Stimulated activated CD4-positive, alpha-beta T cell treated with anti-CD3 and anti-CD28 coated beads, Interleukin-4, amount 100 ng/mL, for 1 hour (primary cell): Measurements from ENCODE around the gene HIVEP1.

ENCODE experiments used
- DNase-seq: peaks from one replicate; pipeline ENCODE4 v3.0.0-alpha.2; 2020

The HIVEP1 gene

GRCh38 chr6:12012038-12012557 lies at the start of gene HIVEP1:
TSS of gene HIVEP1 (plus strand) at chr6:12012312. CDS start at chr6:12015629, 3,317 bp downstream.
- DNase-seq, result no peak

DNA sequence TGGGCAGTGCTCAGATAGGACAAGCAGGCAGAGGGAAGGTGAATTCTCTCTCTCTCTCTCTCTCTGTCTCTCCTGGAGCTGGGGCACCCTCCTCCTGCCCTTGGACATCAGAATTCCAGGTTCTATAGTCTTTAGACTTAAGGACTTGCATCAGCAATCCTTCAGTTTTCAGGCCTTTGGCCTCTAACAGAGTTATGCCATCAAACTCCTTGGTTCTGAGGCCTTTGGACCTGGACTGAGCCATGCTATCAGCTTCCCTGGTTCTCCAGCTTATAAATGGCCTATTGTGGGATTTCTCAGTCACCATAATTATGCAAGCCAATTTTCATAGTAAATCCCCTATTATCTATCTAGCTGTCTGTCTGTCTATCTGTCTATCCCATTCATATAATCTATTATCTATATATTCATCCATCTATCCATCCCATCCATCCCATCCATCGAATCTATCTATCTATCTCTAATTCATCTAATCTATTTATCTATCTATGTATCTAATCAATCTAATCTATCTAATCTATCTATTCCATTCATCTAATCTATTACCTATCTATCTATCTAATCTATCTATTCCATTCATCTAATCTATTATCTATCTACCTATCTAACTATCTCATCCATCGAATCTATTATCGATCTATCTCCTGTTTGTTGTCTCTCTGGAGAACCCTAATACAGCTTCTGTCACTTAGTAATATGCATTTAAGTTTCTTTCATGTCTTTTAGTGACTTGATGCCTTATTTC lies 48.2 kb upstream of the HIVEP1 start:
- DNase-seq, result no peak

DNA sequence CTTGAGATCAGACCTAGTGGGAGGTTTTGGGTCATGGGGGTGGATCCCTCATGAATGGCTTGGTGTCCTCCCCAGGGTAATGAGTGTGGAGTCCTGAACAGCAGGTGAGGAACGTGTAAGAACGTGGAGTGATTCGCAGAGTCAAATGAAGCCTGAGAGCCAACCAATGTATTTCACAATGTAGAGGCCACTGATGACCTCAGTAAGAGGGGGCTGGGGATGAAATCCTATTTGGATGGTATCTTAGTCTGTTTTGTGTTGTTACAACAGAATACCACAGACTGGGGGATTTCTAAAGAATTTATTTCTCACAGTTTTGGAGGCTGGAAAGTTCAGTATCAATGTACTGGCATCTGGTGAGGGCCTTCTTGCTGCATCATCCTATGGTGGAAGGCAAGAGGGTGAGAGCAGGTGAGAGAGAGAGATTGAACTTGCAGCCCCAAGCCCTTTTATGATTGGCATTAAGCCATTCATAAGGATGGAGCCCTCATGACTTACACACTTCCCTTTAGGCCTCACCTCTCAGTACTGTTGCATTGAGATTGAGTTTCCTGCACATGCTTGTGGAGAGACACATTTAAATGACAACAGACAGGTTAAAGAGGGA lies 47.3 kb upstream of the HIVEP1 start:
- DNase-seq, result no peak

DNA sequence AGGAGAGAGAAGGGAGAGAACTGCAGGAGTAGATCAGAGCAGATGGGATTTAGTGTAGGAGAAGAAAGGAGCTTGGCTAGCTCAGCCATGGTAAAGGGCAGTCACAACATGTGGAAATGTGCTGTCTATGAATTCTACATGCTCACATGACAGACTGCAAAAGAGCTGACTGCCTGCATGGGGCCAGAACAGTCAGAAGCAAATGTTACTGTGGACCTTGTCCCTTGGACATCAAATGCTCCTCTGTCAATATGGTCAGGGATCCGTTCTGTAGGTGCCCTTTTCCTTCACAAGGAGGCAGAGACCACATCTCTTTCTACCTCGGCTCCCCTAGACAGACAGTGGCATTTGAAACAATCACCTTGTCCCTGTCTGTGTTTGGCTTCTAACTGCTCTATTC lies 46.6 kb upstream of the HIVEP1 start:
- DNase-seq, result no peak

DNA sequence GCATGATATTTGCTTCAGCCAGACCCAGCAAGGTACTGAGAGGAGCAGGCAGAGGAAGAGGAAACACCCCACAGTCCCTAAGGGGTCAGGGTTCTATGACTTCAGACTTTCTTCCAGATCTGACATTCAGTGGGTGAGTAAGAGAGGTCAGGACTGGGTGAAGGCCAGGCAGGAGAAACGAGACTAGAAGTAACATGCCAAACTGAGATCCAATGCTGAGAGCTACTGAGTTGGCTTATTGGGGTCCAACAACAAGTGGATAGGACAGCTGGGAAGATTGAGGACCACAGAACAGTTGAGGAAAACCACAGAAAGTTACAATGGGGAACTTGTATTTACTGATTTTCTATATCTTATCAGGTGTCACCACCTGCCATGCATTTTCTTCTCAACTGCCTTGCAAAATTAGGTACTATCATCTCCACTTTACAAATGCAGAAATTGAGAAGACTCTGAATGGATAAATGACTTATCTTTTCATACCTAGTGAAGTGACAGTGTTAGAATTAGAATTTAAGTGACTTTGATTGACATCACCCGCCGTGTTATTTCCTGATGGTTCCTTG lies 43.8 kb upstream of the HIVEP1 start:
- DNase-seq, result no peak

GRCh38 chr6:11969092-11969491 lies 43.0 kb upstream of the HIVEP1 start:
- DNase-seq, result no peak

DNA sequence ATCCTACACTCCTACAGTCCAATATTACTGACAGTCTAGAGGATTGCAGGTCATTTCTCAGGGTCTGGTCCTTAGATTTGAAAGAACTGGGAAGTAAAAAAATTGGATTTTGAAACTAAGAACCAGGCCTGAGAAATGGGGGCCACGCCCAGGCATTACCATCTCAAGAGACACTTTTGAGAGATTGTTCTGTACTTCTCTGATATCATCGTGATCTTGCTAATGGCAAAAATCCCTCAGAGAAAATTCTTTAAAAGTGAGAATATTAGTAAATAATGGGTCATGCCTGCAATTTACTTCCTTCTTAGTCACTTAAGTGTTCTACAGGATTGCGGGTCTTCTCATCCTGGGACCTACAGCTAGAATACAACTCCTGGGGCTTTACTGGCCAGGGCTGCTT lies 42.0 kb upstream of the HIVEP1 start:
- no peak for DNase-seq

DNA sequence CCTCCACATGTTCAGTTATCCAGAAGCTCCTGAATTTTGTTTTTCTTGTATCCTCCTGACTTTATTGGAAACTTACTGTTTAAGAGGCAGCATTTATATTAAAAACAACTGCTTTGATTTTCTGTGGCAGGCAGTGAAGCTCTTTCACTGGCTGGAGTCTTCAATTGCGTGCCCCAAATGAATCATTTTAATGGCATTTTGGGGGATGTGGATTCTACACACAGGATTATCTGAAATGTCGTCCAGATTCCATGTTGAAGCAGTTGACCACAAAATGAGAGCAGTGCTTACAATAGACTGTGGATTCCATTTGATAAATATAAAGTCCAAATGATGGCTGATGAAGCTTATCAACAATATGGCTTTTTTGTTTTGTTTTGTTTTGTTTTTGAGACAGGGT lies 41.0 kb upstream of the HIVEP1 start:
- DNase-seq, result no peak

DNA sequence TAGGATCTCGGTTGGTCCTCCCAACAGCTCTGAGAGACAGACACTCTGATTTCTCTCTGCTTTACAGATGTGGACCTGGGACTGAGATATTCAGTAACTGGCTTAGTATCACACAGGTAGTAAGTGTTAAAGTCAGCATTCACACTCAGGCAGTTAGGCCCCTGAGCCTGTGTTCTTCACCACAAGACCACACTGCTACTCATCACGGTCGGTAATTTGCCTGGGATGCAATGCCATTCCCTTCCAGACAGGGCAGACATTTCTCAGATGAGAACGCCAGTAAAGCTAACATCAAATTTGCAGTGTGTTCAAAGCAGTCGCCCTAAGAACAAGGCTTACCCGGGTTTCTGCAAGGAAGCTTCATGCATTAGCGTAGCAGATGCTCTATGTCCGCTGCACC lies 39.8 kb upstream of the HIVEP1 start:
- DNase-seq, result no peak

- DNase-seq, result no peak
These were observed 39.3 kb upstream of the HIVEP1 start for GRCh38 chr6:11972806-11973205.

DNA sequence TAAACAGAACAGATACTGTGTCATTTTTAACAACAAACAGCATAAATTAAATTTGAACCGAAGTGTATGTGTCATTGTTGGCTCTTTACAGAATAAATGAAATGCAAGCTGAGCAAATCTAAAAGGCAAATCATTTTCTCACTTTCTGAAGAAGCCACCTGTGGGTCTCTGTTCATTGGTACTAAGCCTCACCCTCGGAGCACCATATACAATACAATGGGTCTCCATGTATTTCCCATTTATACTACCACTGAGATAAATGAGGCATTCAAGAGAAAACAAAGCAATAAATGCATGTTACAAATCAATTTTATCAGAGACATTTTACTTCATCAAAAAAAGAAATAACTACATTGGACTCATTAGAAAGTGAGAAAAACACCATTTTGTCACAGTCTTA lies 38.9 kb upstream of the HIVEP1 start:
- no peak for DNase-seq

- no peak for DNase-seq
These were observed 38.0 kb upstream of the HIVEP1 start for GRCh38 chr6:11974089-11974488.

DNA sequence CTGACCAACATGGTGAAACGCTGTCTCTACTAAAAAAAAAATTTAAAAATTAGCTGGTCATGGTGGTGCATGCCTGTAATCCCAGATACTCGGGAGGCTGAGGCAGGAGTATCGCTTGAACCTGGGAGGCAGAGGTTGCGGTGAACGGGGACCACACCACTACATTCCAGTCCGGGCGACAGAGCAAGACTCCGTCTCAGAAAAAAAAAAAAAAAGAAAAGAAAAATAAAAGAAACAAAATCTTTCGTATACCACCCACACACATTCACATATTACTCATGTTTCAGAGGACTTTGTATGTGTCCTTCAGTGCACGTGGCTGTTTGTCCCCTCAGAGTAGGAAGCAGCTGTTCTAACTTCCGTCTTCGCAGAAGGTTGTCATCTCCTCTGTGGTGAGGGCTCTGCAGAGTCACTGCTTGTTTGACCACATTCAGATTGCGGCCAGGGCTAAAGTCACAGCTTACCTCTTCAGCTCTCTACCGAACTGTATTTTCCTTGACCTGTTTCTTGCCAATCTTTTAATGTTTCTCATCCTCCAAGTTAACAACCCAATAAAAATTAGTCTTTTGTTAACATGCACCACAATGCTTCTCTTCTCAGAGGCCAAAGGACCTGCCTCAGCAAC lies 36.6 kb upstream of the HIVEP1 start:
- DNase-seq, result no peak

DNA sequence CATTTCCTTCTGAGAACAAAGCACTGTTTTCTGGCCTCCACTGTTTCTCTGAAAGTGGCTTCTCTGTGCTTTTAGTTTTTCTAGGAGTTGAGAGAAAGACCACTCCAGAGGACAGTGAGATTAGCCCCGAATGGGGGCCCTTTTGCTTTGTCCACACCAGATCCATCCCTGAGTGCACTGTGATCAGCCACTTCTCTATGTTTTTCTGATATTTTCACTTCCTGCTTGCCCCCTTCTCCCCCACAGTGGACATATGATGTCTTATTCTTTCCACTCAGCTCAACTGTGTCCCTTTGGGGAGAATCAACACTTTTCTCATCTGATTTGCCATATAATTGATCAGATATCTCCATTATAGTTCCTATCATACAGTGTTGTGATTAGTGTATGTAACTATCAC lies 35.6 kb upstream of the HIVEP1 start:
- DNase-seq, result no peak

DNA sequence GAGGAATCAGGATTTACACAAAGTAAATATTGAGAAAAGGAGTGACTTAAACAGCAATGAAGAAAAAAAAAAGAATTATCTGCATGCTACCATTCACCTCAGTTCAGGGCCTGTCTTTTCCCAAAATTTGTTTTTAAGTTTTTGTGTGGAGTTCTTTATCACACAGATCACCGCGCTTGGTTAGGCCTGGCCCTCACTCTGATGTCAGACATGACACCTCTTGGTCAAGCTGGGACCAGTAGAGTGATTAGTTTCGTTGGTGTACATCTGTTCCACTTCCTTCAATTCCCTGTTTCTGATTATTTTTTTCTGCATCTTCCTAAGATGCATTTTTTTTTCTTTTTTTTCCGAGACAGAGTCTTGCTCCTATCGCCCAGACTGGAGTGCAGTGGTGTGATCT lies 34.9 kb upstream of the HIVEP1 start:
- DNase-seq, result no peak

DNA sequence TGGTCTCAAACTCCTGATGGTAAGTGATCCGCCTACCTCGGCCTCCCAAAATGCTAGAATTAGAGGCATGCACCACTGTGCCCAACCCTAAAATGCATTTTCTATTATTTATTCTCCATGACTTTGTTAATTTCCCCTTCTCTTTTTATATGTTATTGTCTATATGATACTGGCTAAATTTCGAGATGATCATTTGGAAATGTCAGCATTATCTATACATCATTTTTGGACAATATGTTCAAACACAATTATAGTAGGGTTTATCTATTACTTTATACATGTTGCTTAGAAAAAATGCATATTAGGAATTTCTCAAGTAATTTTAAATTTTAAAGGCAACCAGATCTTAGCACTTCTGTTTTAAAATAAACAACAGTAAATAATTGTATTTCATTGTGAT lies 34.4 kb upstream of the HIVEP1 start:
- DNase-seq, result no peak

DNA sequence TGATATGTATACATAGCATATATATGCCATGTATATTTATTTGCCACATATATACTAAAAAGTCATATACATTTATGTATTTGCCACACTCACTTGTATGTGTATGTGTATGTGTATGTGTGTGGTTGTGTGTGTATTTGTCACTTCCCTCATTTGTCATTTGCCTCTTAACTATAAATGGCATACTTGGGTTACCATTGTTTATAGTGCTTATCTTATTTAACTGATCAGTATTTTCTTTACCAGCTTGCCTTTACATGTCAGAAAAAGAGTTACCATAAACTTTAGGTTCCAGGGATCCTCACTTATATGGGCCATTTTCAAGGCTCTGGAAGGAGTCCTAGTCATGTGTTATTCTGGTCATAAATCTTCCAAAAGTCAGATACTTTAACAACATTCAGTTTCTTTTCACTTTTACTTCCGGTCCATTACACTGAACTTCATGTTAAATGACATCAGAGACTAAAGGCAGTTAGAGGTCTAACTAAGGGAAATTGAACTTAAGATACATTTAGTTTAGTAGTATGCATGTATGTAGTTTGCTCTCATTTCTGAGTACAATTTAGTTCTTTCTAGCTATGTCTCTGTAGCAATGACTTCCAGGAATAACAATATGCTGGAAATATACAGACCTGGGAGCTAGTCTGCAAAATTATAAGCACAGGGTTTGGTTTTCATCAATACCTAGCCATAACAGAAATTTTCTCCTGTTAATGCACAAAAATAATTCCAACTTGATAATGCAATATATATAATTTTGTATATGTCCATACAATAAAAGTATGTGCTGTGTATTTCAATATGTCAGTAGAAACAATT lies 33.7 kb upstream of the HIVEP1 start:
- DNase-seq, result no peak

DNA sequence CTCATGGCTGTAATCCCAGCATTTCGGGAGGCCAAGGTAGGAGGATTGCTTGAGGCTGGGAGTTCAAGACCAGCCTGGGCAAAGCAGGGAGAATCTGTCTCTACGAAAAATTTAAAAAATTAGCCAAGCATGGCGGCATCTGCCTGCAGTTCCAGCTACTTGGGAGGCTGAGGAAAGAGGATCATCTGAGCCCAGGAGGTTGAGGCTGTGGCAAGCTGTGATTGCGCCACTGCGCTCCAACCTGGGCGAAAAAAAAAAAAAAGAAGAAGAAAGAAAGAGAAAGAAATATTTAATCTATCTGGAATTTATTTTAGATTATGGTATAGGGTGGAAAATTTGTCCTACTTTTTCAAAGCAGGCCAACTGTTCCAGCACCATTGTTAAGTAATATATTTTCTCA lies 32.2 kb upstream of the HIVEP1 start:
- no peak for DNase-seq

DNA sequence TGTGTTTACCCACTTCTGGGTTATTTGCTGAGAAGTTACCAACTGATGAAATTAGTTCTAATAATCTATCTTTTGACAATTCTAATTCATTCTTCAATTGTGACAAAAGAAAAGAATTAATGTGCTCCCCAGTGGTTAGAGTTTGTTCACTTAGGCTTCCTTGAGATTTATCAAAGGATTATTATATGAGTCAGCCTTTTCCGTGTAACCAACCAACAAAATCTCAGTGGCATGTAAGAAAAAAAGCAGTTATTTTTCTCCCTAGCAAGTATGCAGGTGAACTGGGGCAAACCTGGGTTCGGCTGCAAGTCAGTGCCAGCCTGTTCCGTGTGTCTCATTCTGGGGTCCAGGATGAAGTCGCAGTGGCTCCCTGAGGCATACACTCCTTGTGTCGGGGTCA lies 28.8 kb upstream of the HIVEP1 start:
- no peak for DNase-seq

DNA sequence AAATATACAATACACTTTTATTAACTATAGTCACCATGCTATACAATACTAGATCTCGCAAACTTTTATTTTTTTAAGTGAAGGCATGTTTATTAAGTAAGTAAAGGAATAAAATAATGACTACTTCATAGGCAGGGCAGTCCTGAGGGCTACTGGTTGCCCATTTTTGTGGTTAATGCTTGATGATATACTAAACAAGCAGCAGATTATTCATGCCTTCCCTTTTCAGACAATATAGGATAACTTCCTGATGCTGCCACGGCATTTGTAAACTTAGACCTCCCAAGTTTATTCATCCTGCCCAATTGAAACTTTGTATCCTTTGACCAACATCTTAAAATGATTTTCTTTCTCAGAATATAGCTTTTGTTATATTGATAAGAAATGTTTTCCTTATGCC lies 24.7 kb upstream of the HIVEP1 start:
- no peak for DNase-seq

DNA sequence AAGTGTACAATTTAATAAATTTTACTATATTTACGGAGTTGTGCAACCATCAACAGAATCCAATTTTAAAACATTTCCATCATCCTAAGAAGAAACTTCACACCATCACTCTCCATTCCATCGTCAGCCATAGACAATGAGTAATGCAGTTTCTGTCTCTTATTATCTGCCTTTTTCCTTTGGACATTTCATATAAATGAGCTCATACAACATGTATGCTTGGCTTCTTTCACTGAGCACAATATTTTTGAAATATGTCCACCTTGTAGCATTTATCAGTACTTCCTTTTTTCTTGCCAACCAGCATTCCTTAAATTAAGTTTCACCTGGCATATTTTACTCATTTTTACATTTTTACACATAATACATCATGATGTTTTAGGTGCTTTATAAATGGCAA lies 22.7 kb upstream of the HIVEP1 start:
- no peak for DNase-seq

DNA sequence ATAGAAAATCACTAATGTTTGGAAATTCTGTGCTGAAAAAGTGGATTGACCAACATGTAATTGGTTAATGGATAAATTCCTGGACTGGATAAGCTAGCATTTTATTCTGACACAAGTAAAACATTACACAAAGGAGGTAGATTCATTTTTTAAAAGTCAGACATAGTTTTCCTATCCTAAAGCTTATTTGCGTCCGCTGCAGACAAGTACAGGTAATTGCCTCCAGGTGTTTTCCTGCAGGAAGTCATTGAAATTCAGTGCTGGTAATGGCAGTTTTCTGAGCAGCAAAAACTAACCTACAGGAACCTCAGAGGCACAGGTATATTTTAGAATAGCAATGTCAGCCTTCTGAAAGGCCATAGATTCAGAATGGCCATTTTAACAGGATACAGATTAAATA lies 20.0 kb upstream of the HIVEP1 start:
- DNase-seq, result no peak

GRCh38 chr6:11994875-11995461 lies 17.1 kb upstream of the HIVEP1 start:
- DNase-seq, result no peak
